ENCODE results near the gene FAM3B. TPM values are rescaled to one million over a fixed set of nuclear protein-coding genes. Genes with fewer than 3 reads are reported as not detected.

The FAM3B gene
- polyA plus RNA-seq, 3 donors = 14.4 to 29.7 (median 15.8) TPM

DNA sequence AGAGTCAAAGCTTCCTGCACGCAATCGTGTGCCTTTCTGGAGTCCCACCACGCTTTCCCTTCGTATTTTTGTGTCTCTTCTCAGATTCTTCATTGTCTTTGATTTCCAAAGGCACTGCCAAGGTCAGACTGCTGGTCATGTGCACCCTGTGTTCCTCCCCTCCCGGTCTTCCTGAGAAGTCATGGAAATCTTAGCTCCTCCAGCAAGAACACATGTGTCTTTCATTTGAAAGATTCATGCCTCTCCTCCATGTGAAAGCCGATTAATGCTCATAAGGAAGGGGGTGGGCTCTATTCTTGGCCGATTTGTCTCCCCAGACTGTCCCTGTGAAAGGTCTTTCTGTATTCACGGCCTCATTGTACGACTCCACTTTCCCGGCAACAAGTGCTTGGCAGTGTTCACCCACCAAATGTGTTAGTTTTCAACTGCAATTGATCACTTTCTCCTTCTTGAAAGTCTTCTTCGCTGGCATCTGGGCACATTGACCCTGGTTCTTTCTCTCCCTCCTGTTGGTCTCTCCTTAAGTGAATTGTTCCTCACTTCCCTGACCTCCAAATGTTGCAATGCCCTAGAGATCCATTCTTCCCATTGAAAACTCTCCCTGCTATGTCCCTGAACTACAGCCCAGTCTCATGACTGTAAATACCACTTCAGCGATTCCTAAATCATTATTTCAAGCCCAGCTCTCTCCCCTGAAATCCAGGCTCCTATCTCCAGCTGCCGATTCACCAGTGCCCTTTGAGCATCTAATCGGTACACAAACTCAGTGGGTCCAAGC, 70.6 kb downstream of the FAM3B start:
- DNase-seq = no peak

GRCh38 chr21:41387824-41388223, 71.2 kb downstream of the FAM3B start:
- no peak for DNase-seq

GRCh38 chr21:41388259-41388658, 71.7 kb downstream of the FAM3B start:
- no peak for DNase-seq

- DNase-seq = no peak
Measured at GRCh38 chr21:41390043-41390639, 73.5 kb downstream of the FAM3B start.

DNA sequence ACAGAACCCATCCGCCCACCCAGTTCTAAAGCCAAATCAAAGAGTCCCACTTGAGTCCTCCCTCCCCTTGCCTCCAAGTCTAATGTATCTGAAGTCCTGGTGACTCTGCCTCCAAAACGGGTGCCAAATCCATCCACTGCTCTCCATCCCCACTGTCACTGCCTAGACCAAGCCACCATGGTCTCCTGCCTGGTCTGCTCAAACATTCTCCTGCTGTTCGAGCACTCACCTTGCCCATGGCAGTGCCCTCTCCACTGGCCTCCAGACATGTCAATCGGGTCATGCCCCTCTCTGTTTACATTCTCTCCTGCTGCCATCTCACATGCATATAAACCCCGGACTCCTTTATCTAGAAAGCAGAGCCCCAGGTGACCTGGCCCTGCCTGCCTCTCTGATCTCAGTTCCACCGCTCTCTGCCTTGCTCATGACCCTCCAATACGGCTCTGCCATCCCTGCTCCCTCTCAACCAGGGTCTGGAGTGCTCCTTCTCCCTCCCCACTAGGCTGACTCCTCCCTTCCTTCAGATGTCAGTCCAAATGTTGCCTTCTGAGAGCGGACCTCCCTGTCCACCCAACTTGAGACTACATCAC, 77.4 kb downstream of the FAM3B start:
- no peak for DNase-seq

DNA sequence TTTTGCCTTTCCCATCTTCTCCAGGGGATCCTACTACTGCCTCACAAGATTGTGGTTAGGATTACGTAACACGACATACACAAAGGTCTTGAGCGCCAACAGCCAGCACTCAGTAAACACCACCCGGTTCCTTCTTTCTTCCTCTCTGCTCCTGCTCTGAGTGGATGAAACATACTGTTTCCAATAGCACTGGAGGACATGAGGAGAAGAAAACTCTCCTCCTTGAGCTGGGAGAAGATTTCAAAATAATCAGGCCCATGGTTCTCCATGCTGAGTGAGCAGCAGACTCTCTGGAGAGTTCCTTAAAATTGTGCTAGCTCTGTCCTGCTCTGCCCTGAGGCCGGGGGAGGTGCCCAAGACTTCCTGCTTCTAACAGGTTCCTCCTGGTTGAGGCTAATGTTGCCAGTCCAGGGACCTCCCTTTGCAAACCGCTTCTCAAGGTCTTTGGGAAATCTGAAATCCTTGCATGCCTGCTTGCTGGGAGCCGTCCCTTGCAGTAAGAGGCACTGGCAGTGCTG, 80.0 kb downstream of the FAM3B start:
- DNase-seq = peak; percentile 10

DNA sequence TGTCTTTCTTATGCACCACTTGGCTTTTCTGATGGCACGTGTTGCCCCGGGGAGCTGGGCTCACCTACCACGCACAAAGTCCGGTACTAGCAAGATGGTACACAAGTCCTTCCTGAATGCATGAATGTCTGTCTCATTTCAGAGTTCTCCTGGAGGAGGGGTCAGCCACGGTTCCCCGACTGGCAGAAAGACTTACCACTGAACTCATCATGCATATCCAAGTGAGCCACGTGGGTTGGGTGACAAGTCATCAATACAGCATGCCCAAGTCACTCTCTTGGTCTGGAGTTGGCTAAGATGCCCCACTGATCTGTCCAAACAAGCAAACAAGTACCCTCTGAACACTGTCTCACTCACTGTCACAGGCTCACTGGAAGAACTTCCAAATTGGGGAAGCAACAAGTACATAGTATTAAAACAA, 80.9 kb downstream of the FAM3B start:
- no peak for DNase-seq

- DNase-seq = no peak
Measured at GRCh38 chr21:41398251-41398650, 81.7 kb downstream of the FAM3B start.

DNA sequence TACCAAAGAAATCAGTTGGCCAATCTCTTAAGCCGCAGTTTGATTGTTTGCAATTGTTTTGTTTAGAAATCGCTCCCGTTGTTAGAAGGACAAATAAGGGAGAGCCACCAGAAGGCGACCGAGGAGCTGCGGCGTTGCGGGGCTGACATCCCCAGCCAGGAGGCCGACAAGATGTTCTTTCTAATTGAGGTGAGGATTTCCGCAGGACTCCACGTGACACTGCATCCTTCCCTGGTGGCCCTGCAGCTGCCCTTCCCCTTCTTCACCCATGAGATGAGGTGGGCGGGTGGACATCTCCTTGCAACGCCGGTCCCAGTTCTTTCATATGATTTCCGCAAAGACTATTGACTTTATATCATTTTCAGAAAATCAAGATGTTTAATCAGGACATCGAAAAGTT, 82.2 kb downstream of the FAM3B start:
- no peak for DNase-seq

DNA sequence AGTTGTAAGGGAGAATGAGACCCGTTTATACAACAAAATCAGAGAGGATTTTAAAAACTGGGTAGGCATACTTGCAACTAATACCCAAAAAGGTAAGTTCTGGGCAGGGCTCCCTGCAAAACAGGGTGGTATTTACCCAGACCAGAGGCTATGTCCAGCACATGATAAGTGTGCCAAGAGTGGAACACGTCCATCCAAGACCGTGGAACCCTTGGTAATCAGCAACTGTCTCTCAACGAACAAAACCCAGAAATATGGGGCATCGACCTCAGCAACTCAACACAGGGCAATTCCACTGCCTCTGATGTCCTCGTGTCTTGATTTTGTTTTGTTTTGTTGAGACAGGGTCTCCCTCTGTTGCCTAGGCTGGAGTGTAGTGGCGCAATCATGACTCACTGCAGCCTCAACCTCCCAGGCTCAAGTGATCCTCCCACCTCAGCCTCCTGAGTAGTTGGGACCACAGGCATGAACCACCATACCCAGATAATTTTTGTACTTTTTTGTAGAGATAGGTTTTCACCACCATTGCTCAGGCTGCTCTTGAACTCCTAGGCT, 82.7 kb downstream of the FAM3B start:
- DNase-seq = no peak

GRCh38 chr21:41402231-41402630, 85.6 kb downstream of the FAM3B start:
- no peak for DNase-seq

DNA sequence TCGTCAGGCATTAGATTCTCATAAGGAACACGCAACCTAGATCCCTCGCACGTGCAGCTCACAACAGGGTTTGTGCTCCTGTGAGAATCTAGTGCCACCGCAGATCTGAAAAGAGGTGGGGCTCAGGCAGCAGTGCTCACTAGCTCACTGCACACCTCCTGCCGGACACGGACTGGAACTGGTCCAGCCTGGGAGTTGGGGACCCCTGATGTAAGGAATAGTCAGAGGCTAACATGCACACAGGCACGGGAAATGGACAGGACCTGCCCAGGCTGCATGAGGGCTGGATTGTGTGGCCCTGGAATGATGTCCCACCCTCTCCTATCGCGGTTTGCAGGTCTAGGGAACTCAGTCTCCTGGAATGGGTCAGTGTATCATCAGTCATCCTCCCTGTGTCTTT, 86.2 kb downstream of the FAM3B start:
- no peak for DNase-seq

DNA sequence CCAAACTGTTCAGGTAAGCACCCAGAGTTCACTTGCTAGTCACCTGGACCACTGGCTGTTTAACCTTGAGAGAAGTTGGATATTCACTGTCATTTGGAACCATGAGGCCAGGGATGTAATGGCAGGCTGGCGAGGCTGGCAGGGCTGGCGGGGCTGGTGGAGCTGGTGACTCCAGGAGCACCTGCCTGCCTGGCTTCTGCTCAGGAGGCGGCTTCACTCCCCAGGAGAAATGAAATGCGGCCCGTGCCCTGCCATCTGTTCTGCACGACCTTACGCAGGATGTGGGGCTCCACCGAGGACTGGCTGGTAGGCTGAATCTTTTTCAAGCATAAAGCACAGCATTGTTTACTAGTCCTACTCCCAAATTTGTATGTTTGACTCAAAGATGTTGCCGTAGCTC, 86.7 kb downstream of the FAM3B start:
- DNase-seq = no peak

DNA sequence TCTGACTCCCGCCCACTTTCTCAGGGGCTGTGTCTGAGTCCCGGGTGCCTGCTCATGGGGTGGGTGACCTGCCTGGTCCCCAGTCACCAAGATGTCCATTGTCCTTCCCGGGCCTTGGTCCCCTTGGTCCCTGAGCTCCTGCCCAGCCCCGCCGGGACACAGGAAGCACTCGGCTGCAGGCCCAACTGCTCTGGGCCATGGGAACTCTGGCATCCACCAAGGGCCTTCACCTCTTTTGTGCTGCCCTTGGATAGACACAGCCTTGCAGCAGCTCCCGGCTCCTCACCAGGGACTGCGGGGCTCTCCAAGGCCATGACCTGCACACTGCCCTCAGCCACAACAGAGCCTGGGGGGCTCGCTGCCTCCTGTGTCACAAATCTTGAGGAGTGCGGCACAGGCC, 87.4 kb downstream of the FAM3B start:
- DNase-seq = no peak

GRCh38 chr21:41405321-41405720, 88.7 kb downstream of the FAM3B start:
- DNase-seq = no peak

- DNase-seq = no peak
Measured at GRCh38 chr21:41406340-41406739, 89.7 kb downstream of the FAM3B start.

Other genes with a start within 250 kb of the FAM3B start
- gene BACE2, start 148.6 kb upstream of the FAM3B start, polyA plus RNA-seq (ENCODE audit: insufficient read length in 3 of 3) = 10 to 100 TPM; 21.9 to 27.6 (median 23.7) TPM
- 1 to 10 TPM; 1.1 to 2.4 (median 1.4) TPM for gene MX2, start 45.2 kb downstream of the FAM3B start, polyA plus RNA-seq (ENCODE audit: insufficient read length in 3 of 3)
- gene MX1, start 109.4 kb downstream of the FAM3B start, polyA plus RNA-seq (ENCODE audit: insufficient read length in 3 of 3) = 10 to 100 TPM in 1 of 3 donors, 1 to 10 TPM in 2; 8.1 to 12.0 (median 8.2) TPM
- 10 to 100 TPM; 32.1 to 44.3 (median 37.0) TPM for gene TMPRSS2, start 191.4 kb downstream of the FAM3B start, polyA plus RNA-seq (ENCODE audit: insufficient read length in 3 of 3)